OCI-LY1 (cell line): ENCODE data around the gene NT5DC2.

ENCODE experiments used
- H2AFZ ChIP-seq: fragments of 200-600 bp; sonication (generic), shearing (Covaris generic); 2 replicates; pipeline ENCODE4 v1.6.0; 2014; ENCODE audit warnings: antibody characterized with exemption, mild to moderate bottlenecking, low read length
- H3F3A ChIP-seq: fragments of 200-600 bp; sonication (generic), shearing (Covaris generic); 2 replicates; pipeline ENCODE4 v1.6.0; 2014; ENCODE audit warnings: mild to moderate bottlenecking, antibody characterized with exemption, low read length, moderate library complexity; ENCODE audit not compliant: insufficient read depth
- H3K27ac ChIP-seq: fragments of 200-600 bp; sonication (generic); 2 replicates; pipeline ENCODE4 v1.5.1; 2014; ENCODE audit warnings: low read length, mixed run types, mild to moderate bottlenecking, low read depth; ENCODE audit not compliant: poor library complexity, severe bottlenecking
- H3K27me3 ChIP-seq: fragments of 200-600 bp; sonication (generic); 2 replicates; pipeline ENCODE4 v1.6.0; 2014; ENCODE audit warnings: antibody characterized with exemption, mild to moderate bottlenecking, low read length, moderate library complexity; ENCODE audit not compliant: insufficient read depth
- H3K36me3 ChIP-seq: fragments of 200-600 bp; sonication (generic); 2 replicates; pipeline ENCODE4 v1.6.1; 2014; ENCODE audit warnings: mild to moderate bottlenecking, antibody characterized with exemption, low read length, moderate library complexity, mixed read lengths; ENCODE audit not compliant: insufficient read depth
- H3K4me1 ChIP-seq: fragments of 200-600 bp; sonication (generic); 2 replicates; pipeline ENCODE4 v1.5.1; 2014; ENCODE audit warnings: mild to moderate bottlenecking, low read length, moderate library complexity; ENCODE audit not compliant: insufficient read depth, severe bottlenecking
- H3K4me2 ChIP-seq: fragments of 200-600 bp; sonication (generic), shearing (Covaris generic); 2 replicates; pipeline ENCODE4 v1.6.1; 2014; ENCODE audit warnings: low read length
- H3K4me3 ChIP-seq: fragments of 200-600 bp; sonication (generic); 2 replicates; pipeline ENCODE4 v1.5.1; 2014; ENCODE audit warnings: low read length, low read depth, mild to moderate bottlenecking, mixed read lengths; ENCODE audit not compliant: poor library complexity, severe bottlenecking
- H3K79me2 ChIP-seq: fragments of 200-600 bp; shearing (Covaris generic); 2 replicates; pipeline ENCODE4 v1.6.1; 2016; ENCODE audit warnings: mixed run types, low read length, mixed read lengths; ENCODE audit not compliant: insufficient read depth
- H3K9ac ChIP-seq: fragments of 200-600 bp; sonication (generic), shearing (Covaris generic); 2 replicates; pipeline ENCODE4 v1.6.1; 2014; ENCODE audit warnings: mild to moderate bottlenecking, low read length, mixed read lengths
- H3K9me2 ChIP-seq: fragments of 200-600 bp; sonication (generic), shearing (Covaris generic); 2 replicates; pipeline ENCODE4 v1.6.1; 2014; ENCODE audit warnings: low read depth, mild to moderate bottlenecking, low read length, mixed read lengths
- H3K9me3 ChIP-seq: fragments of 200-600 bp; shearing (Covaris generic); 2 replicates; pipeline ENCODE4 v1.6.1; 2014; ENCODE audit warnings: low read length, mixed read lengths
- H4K20me1 ChIP-seq: fragments of 200-600 bp; sonication (generic), shearing (Covaris generic); 2 replicates; pipeline ENCODE4 v1.6.0; 2016; ENCODE audit warnings: mild to moderate bottlenecking, low read length; ENCODE audit not compliant: insufficient read depth
- CTCF ChIP-seq: fragments of 200-600 bp; sonication (generic), shearing (Covaris generic); IDR thresholded peaks from 2 replicates; pipeline ENCODE4 v1.5.1; 2017; ENCODE audit warnings: mild to moderate bottlenecking, antibody characterized with exemption, low read length, moderate library complexity, mixed read lengths
- EZH2 ChIP-seq: fragments of 200-600 bp; sonication (generic), shearing (Covaris generic); IDR thresholded peaks from 2 replicates; pipeline ENCODE4 v1.8.0; 2017; ENCODE audit warnings: borderline replicate concordance, mixed run types, mild to moderate bottlenecking, antibody characterized with exemption, low read length, moderate library complexity, mixed read lengths

NT5DC2 gene

GRCh38 chr3:52541050-52541449 lies 7.4 kb upstream of the NT5DC2 start:
- no peaks in the 10 kb centered on the region for H3K27me3 ChIP-seq
- no peaks in the 10 kb centered on the region for H3K9me2 ChIP-seq
- H3K4me3 ChIP-seq = no peak overlapping the region
- H3K79me2 ChIP-seq = peaks cover 16% of the 10 kb centered on the region
- no peak overlapping the region for H3K27ac ChIP-seq
- no peak overlapping the region for H2AFZ ChIP-seq
- H3K9ac ChIP-seq = no peak overlapping the region
- no peaks in the 10 kb centered on the region for H4K20me1 ChIP-seq
- H3K4me2 ChIP-seq = no peak overlapping the region
- peaks cover 33% of the 10 kb centered on the region; the same call in 1 of the 2 replicates for H3K36me3 ChIP-seq
- no peak for TF ChIP-seq EZH2
- TF ChIP-seq CTCF = no peak
- H3K4me1 ChIP-seq = peaks cover 15% of the 10 kb centered on the region
- no peaks in the 10 kb centered on the region for H3K9me3 ChIP-seq
- 0 out of 2 replicates have a peak, but pooled peaks cover 5% of the 10 kb centered on the region for H3F3A ChIP-seq

GRCh38 chr3:52539010-52539653 lies 5.5 kb upstream of the NT5DC2 start:
- H3K27ac ChIP-seq = no peak overlapping the region
- peaks cover 16% of the 10 kb centered on the region for H3F3A ChIP-seq
- H3K36me3 ChIP-seq = peaks cover 23% of the 10 kb centered on the region; the same call in 1 of the 2 replicates
- H3K27me3 ChIP-seq = no peaks in the 10 kb centered on the region
- H3K79me2 ChIP-seq = peaks cover 16% of the 10 kb centered on the region
- no peak overlapping the region for H2AFZ ChIP-seq
- H3K4me2 ChIP-seq = no peak overlapping the region
- H3K9me3 ChIP-seq = no peaks in the 10 kb centered on the region
- no peak overlapping the region for H3K9ac ChIP-seq
- H3K9me2 ChIP-seq = no peaks in the 10 kb centered on the region
- TF ChIP-seq CTCF = no peak
- no peak for TF ChIP-seq EZH2
- H3K4me3 ChIP-seq = no peak overlapping the region
- H4K20me1 ChIP-seq = no peaks in the 10 kb centered on the region
- H3K4me1 ChIP-seq = peaks cover 34% of the 10 kb centered on the region

- peaks cover 23% of the 10 kb centered on the region; the same call in 1 of the 2 replicates for H3K36me3 ChIP-seq
- H3K4me1 ChIP-seq = peaks cover 36% of the 10 kb centered on the region
- no peaks in the 10 kb centered on the region for H4K20me1 ChIP-seq
- peak overlapping the region; percentile 98 for H3K4me2 ChIP-seq
- no peaks in the 10 kb centered on the region for H3K9me3 ChIP-seq
- H3K79me2 ChIP-seq = peaks cover 16% of the 10 kb centered on the region
- TF ChIP-seq EZH2 = no peak
- no peak for TF ChIP-seq CTCF
- peaks cover 16% of the 10 kb centered on the region for H3F3A ChIP-seq
- no peaks in the 10 kb centered on the region for H3K9me2 ChIP-seq
- peak overlapping the region; percentile 99 for H3K9ac ChIP-seq
- no peaks in the 10 kb centered on the region for H3K27me3 ChIP-seq
- H3K4me3 ChIP-seq = peak overlapping the region; percentile 97
- no peak overlapping the region for H2AFZ ChIP-seq
- no peak overlapping the region for H3K27ac ChIP-seq
Measured at GRCh38 chr3:52537726-52538421, 4.2 kb upstream of the NT5DC2 start.
